HG03565 (cell line): ENCODE measurements around the gene CLSTN2.

ENCODE experiments used
- ATAC-seq: cut with Tn5 transposase; IDR thresholded peaks from one replicate; pipeline ENCODE4 v1.9.1; 2021; ENCODE audit warnings: mild to moderate bottlenecking, moderate library complexity; ENCODE audit not compliant: unreplicated experiment

The CLSTN2 gene

GRCh38 chr3:140091143-140091542 is 156.2 kb downstream of the CLSTN2 start:
- no peak for ATAC-seq

GRCh38 chr3:140092848-140093536 is 158.0 kb downstream of the CLSTN2 start:
- no peak for ATAC-seq

GRCh38 chr3:140093742-140094141 is 158.8 kb downstream of the CLSTN2 start:
- ATAC-seq, result no peak

DNA sequence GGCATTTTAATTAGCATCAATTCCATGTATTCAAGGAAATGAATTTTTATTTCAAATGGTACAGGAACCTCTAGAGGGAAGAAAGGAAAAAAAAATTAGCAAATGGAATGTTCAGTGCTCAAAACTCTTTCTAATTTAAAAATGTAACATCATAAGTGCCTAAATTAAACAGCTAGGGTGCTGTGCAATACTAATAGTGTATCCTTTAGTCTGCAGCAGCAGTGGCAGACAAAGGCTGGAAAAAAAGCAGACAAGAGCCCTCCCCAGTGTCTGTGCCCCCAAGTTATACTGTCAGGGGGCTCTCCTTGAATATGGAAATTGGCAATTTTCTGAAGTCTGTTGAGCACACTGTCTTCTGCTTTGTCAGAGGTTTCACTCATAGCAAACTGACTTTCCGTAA is 159.5 kb downstream of the CLSTN2 start:
- ATAC-seq, result no peak

- no peak for ATAC-seq
Measured at GRCh38 chr3:140096037-140096436, 161.1 kb downstream of the CLSTN2 start.

- ATAC-seq, result no peak
Measured at GRCh38 chr3:140097874-140098635, 163.1 kb downstream of the CLSTN2 start.

GRCh38 chr3:140100479-140100878 is 165.5 kb downstream of the CLSTN2 start:
- no peak for ATAC-seq

- ATAC-seq, result no peak
Measured at GRCh38 chr3:140103166-140103565, 168.2 kb downstream of the CLSTN2 start.

GRCh38 chr3:140103986-140104645 is 169.1 kb downstream of the CLSTN2 start:
- ATAC-seq, result no peak

GRCh38 chr3:140113996-140114788 is 179.2 kb downstream of the CLSTN2 start:
- no peak for ATAC-seq

- no peak for ATAC-seq
Measured at GRCh38 chr3:140114789-140115080, 179.8 kb downstream of the CLSTN2 start.

GRCh38 chr3:140117096-140117526 is 182.1 kb downstream of the CLSTN2 start:
- no peak for ATAC-seq

- no peak for ATAC-seq
Measured at GRCh38 chr3:140122183-140122582, 187.2 kb downstream of the CLSTN2 start.

- no peak for ATAC-seq
Measured at GRCh38 chr3:140128217-140128616, 193.2 kb downstream of the CLSTN2 start.

DNA sequence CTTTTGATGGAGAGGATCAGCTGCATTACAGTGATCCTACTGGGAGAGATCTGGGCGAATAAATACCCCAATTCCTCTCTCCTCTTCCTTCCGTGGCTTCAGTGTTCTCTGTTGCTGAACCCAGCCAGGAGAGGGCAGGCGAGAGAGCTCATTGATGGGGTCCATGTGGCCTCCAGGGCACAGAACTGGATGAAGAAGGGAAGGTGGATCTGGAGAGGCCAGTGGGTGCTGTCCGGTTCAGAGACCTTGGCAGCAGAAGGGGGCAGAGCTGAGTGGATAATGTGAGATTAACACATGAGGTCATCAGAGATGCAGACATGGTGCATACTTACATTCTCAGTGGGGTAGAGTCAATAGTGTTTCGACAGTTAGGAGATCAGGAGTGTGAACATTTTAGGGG is 193.6 kb downstream of the CLSTN2 start:
- no peak for ATAC-seq

- no peak for ATAC-seq
Measured at GRCh38 chr3:140129768-140130284, 194.8 kb downstream of the CLSTN2 start.

- ATAC-seq, result no peak
Measured at GRCh38 chr3:140131895-140132294, 196.9 kb downstream of the CLSTN2 start.

- ATAC-seq, result no peak
Measured at GRCh38 chr3:140134231-140134965, 199.4 kb downstream of the CLSTN2 start.

GRCh38 chr3:140135461-140135860 is 200.5 kb downstream of the CLSTN2 start:
- ATAC-seq, result no peak

DNA sequence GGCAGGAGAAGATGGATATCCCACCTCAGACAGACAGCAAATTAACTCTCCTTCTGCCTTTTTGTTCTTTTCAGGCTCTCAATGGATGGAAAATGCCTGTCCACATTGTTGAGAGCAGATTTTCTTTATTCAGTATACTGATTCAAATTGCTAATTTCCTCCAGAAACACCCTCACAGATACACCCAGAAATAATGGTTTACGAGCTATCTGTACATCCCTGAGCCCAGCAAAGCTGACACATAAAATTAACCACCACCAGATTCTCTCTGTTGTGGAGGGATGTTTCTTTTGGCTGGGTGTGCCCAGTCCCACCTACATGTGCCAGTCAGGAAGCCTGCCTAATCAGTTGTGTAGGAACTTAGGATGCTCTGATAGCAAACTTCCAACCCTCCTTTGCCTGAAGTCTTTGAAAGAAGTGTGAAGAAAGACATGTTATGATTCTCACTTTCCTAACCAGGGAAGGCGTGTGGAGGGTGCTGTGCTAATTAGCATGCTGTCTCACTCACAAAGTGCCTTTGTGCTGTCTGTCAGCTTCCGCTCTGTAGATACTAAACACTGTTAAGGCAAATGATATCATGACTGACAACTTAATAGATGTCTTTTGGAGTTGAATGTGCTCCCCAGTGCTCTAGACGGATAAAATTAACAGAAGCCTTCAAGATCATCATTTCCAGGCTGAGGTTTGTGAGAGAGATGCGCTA is 208.5 kb downstream of the CLSTN2 start:
- no peak for ATAC-seq
